ENCODE results near the gene OCSTAMP. TPM values are rescaled to one million over a fixed set of nuclear protein-coding genes. Genes with fewer than 3 reads are reported as not detected.

OCSTAMP gene
- total RNA-seq, 2 experiments from 2014 or later = not detected

DNA sequence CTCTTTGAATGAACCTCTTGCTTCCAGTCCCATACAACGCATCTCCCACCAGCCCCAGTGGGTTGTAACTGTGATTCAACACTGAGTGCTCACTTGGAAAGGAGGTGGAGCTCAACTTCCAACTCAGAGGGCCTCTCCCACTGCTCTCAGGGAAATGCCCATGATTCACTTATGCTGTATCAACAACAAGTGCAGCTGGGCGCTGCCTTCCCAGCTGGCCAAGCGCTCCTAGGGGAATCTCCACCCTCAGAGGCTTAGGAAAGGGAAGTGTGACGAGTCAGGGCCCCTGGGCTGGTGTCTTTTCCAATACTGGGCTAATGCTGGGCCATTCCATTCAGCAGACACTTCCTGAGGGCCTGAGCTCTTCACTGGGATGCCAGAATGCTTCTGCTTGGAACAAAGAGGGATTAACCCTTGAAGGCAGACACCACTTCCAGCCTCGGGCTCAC is 8.1 kb upstream of the OCSTAMP start:
- intact Hi-C loops (cut with micrococcal nuclease) = loop anchor here (1.0 to 10.0 kb wide), 5 partner anchors 13 to 1914 kb away; partner anchors contain the start of gene TP53RK
- DNase-seq = peak; percentile 84

DNA sequence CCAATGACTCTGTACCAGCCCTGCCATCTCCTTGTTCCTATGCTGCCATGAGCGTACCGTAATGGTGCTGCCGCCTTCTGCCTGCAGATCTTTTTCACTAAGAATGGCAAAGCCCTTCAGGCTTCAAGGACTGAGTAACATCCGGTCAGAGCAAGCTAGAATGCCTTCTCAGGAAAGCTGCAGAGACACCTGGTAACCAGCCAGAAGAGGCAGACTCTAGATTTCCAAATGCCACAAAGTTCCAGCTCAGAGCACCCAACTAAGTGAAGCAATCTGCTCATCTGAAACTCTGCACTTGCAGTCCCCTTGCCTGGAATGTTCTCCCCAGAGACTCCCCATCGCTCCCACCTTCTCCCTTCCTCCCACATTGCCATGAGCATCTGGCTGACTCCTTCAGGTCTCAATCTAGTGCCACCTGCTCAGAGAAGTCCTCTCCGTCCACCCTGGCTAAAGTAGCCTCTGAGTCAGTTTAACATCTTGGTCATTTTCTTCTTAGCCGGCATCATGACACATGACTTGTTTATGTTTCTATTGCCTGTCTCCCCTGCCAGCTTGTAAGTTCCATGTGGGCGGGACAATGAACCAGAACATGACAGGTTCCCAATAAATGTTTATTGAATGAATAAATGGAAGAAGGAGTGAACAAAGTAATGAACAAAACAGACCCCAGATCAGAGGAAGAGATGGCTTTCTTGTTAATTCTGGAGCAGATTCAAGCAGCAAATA is 6.9 kb upstream of the OCSTAMP start:
- intact Hi-C loops (cut with micrococcal nuclease) = loop anchor here (10.0 kb wide), 1 partner anchor 1913 kb away; no protein-coding TSS in a partner anchor
- Mint-ChIP-seq H3K27me3 (ENCODE audit: low read depth) (no peaks in the 10 kb centered on the region), H3K36me3 (ENCODE audit: low read depth) (no peaks in the 10 kb centered on the region), H3K4me3 (no peak overlapping the region), H3K4me1 (ENCODE audit: low read depth) (peaks cover 29% of the 10 kb centered on the region), H3K27ac (peak overlapping the region; percentile 32), H3K9me3 (no peaks in the 10 kb centered on the region)
- CTCF ChIA-PET = interaction anchor here (0.6 to 1.5 kb wide), 3 partner anchors 27 to 72 kb away, joined by 3 to 4 read pairs (median 3); no protein-coding TSS in a partner anchor
- DNase-seq = no peak

More for the DNA sequence above, 8.1 kb upstream of the OCSTAMP start:
- Mint-ChIP-seq H3K4me1 (ENCODE audit: low read depth) (peaks cover 18% of the 10 kb centered on the region), H3K27ac (peak overlapping the region; percentile 77), H3K9me3 (no peaks in the 10 kb centered on the region), H3K27me3 (ENCODE audit: low read depth) (no peaks in the 10 kb centered on the region), H3K36me3 (ENCODE audit: low read depth) (no peaks in the 10 kb centered on the region), H3K4me3 (no peak overlapping the region)
- CTCF ChIA-PET = interaction anchor here (0.8 to 1.5 kb wide), 3 partner anchors 14 to 73 kb away, joined by 3 to 4 read pairs (median 3); no protein-coding TSS in a partner anchor

DNA sequence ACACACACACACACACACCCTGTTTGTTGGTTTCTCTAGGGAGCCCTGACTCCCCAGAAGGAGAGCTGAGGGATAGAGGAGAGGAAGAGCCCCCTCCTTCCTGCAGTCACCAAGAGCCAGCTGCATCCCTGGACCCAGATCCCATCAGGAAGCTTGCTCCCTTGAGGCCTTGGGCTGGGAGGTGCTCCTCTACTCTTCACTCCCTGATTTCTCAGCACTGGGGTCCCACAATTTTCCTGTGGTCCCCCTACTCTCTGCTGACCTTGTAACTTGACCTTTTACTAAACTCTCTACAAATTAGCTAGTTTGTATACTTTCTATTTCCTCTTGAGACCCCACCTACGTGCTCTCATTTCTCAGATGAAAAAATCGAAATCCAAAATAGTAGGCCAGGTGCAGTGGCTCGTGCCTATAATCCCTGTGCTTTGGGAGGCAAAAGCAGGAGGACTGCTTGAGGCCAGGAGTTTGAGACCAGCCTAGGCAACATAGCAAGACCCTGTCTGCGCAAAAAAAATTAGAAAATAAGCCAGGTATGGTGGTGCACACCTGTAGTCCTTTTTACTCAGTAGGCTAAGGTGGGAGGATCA is 5.0 kb upstream of the OCSTAMP start:
- CTCF ChIA-PET = interaction anchor here (0.6 kb wide), 1 partner anchor 36 kb away, joined by 3 read pairs; no protein-coding TSS in a partner anchor
- no peak for DNase-seq

DNA sequence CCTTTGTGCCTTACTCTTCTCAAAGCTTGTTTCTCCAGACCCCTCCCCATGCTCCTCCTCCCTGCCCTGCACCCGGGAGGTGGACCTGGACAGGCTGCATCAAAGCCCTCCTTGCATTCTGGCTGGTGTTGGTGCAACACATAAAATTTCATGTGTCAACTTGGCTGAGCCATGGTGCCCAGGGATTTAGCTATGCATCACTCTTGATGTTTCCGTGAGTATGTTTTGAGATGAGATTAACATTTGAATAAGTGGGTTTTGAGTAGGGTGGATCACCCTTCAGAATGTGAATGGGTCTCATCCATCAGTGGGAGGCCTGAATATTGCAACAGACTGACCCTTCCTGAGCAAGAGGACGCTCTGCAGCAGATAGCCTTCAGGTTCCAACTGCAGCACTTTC is 4.4 kb upstream of the OCSTAMP start:
- no peak for DNase-seq
- H3K36me3 Mint-ChIP-seq (ENCODE audit: low read depth) = no peaks in the 10 kb centered on the region
- H3K4me1 Mint-ChIP-seq (ENCODE audit: low read depth) = peaks cover 33% of the 10 kb centered on the region
- no peaks in the 10 kb centered on the region for H3K9me3 Mint-ChIP-seq
- no peak overlapping the region for H3K27ac Mint-ChIP-seq
- intact Hi-C loops (cut with micrococcal nuclease) = loop anchor here (10.0 kb wide), 1 partner anchor 1910 kb away; no protein-coding TSS in a partner anchor
- H3K4me3 Mint-ChIP-seq = no peak overlapping the region
- CTCF ChIA-PET = no interaction called here
- H3K27me3 Mint-ChIP-seq (ENCODE audit: low read depth) = peaks cover 3% of the 10 kb centered on the region

More for the DNA sequence above, 5.0 kb upstream of the OCSTAMP start:
- Mint-ChIP-seq H3K36me3 (ENCODE audit: low read depth) (no peaks in the 10 kb centered on the region), H3K9me3 (no peaks in the 10 kb centered on the region), H3K4me1 (ENCODE audit: low read depth) (peaks cover 33% of the 10 kb centered on the region), H3K27me3 (ENCODE audit: low read depth) (peaks cover 2% of the 10 kb centered on the region), H3K27ac (no peak overlapping the region), H3K4me3 (no peak overlapping the region)
- intact Hi-C loops (cut with micrococcal nuclease) = loop anchor here (10.0 kb wide), 1 partner anchor 1911 kb away; no protein-coding TSS in a partner anchor

DNA sequence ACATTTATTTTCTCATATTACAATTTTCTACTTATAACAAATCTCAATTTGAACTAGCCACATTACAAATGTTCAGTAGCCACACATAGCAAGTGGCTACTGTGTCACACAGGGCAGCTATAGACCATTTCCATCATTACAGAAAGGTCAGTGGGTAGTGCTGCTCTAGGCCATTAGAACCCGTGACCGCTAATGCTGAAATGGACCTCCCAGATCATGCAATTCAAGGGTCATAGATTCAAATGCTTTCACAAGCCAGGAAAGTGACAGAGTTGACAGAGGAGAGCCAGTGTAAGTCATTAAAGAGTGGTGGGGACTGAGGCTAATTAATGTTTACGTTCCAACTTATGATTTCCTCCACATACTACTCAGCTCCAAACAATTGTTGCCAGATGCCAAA is 3.5 kb upstream of the OCSTAMP start:
- intact Hi-C loops (cut with micrococcal nuclease) = loop anchor here (1.0 to 10.0 kb wide), 2 partner anchors 41 to 1909 kb away; partner anchors contain the start of gene ZNF334
- Mint-ChIP-seq H3K9me3 (no peaks in the 10 kb centered on the region), H3K27ac (no peak overlapping the region), H3K27me3 (ENCODE audit: low read depth) (peaks cover 3% of the 10 kb centered on the region), H3K36me3 (ENCODE audit: low read depth) (no peaks in the 10 kb centered on the region), H3K4me3 (no peak overlapping the region), H3K4me1 (ENCODE audit: low read depth) (peaks cover 32% of the 10 kb centered on the region)
- CTCF ChIA-PET = no interaction called here
- no peak for DNase-seq

DNA sequence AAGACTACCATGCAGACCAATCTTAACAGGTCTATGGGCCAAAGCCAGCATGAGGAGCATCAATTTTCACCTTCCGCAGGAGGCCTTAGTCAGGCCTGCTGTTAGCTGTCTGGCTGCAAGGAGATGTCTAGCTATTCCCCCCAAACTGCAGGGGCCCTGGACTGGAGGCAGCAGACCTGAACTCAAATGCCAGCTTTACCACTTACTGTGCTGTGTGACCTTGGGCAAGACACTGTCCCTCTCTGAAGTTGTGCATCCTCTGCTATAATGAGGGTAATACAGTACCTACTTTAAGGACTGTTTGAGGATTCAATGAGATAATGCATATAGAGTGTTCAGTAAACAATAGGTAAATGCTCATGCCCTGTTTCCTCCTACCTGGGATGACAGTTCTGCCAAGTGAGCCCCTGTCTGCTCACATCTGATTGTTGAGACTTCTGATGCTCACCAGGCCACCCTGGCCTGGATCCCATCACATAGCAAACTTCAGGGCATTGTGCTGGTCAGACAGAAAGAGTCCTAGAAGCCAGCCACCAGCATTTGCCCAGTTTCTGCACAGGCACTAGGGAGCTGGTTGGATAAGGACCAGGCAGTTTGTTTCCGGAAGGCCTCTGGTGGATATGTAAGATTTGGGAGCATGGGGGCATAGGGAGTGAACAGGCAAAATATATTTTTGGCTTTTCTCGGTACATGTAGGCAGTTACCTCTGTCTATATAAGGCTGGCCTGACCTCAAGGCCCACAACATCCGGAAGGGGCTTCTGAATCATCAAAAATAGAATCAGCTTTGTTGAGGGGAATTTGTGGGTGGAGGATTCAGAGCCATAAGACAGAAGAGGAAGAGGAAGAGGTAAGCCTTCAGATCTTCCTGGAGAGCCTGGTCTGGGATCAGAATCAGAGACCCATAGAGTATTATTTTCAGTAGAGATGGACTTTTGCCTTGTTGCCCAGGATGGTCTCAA is 2.3 kb upstream of the OCSTAMP start:
- H3K4me1 Mint-ChIP-seq (ENCODE audit: low read depth) = peaks cover 20% of the 10 kb centered on the region
- peaks cover 3% of the 10 kb centered on the region for H3K27me3 Mint-ChIP-seq (ENCODE audit: low read depth)
- no peaks in the 10 kb centered on the region for H3K9me3 Mint-ChIP-seq
- peak; percentile 80 for DNase-seq
- CTCF ChIA-PET = interaction anchor here (1.0 to 1.5 kb wide), 3 partner anchors 9 to 12 kb away, joined by 3 to 4 read pairs (median 3); no protein-coding TSS in a partner anchor
- H3K27ac Mint-ChIP-seq = peak overlapping the region; percentile 65
- no peak overlapping the region for H3K4me3 Mint-ChIP-seq
- no peaks in the 10 kb centered on the region for H3K36me3 Mint-ChIP-seq (ENCODE audit: low read depth)
- intact Hi-C loops (cut with micrococcal nuclease) = loop anchor here (1.0 to 10.0 kb wide), 2 partner anchors 39 to 1908 kb away; partner anchors contain the start of gene ZNF334

DNA sequence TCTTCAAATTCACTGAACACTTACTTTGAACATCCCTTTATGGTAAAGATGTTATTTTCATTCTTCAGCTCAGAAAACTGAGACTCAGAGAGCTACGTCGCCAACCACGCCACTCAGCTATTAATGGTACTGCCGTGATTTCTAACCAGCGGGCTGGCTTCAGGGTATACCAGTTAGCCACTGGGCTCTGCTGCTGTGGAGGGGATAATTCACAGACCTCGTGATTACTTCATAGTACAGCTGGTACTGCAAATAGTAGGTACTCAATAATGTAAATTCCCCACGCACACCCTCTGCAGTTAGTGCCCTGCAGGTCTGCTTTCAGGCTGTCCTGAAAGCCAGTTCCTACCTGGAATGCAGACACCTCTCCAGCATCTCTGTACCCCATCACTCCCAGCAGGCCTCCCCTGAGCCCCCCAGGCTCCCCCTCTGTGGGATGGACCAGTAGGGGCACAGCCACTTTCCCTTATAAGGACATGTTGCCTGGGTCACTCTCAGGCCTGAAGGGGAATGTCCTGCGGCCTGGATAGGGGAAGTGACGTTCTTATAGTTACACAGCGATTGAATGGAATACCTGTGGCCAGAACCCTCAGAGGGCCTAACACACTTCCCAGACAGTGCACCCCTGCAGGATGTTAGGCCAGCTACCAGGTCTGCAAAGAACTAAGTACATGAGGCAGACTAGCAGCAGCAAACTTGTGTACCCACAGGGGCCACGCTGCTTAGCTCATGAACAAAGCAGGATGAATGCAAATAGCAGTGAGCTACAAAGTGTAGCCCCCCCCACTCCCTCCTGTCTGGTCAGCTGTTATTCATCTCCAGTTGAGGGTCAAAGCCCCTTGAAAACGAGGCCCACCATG is 1.3 kb upstream of the OCSTAMP start:
- intact Hi-C loops (cut with micrococcal nuclease) = loop anchor here (10.0 kb wide), 1 partner anchor 1907 kb away; no protein-coding TSS in a partner anchor
- H3K27ac Mint-ChIP-seq = no peak overlapping the region
- no peak for DNase-seq
- H3K27me3 Mint-ChIP-seq (ENCODE audit: low read depth) = peaks cover 3% of the 10 kb centered on the region
- CTCF ChIA-PET = interaction anchor here (0.6 to 1.5 kb wide), 5 partner anchors 10 to 205 kb away, joined by 3 to 4 read pairs (median 3); no protein-coding TSS in a partner anchor
- H3K4me1 Mint-ChIP-seq (ENCODE audit: low read depth) = peaks cover 15% of the 10 kb centered on the region
- no peaks in the 10 kb centered on the region for H3K9me3 Mint-ChIP-seq
- H3K36me3 Mint-ChIP-seq (ENCODE audit: low read depth) = no peaks in the 10 kb centered on the region
- H3K4me3 Mint-ChIP-seq = no peak overlapping the region

DNA sequence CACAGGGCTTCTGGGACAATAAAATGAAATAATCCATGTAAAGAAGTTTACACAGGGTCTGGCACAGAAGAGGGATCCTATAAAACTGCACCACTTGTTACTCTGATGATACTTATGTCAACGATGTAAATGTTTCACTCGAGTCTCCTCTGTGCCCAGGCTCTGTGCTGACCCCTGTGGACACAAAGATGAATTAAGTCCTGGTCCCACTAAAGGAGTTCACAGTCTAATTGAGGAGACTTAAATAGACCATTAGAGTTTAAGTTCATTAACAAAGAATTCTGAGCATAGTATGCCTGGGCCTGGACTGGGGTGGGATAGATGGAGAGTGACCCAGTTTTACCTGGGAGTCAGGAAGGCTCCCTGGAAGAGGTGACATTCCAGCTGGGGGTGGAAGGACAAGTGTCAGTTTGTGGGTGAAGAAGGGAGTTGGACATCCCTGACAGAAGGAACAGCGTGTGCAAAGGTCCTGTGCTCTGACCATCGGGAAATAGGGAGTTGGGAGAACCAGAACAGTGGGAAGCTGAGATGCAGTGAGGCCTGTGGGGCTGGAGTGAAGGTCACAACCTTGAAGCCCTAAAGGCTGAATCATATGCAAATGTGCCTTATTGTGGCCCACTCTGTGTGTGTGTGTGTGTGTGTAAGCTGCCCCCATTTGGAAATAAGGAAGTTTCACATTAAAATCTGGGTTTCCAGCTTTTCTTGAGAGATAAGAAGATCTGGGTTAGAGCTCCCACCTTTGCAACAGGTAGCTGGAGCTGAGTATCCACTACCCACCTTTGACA is 1.1 kb downstream of the OCSTAMP start:
- CTCF ChIA-PET = interaction anchor here (0.7 to 1.9 kb wide), 3 partner anchors 18 to 71 kb away, joined by 3 to 5 read pairs (median 4); no protein-coding TSS in a partner anchor
- Mint-ChIP-seq H3K36me3 (ENCODE audit: low read depth) (no peaks in the 10 kb centered on the region), H3K4me1 (ENCODE audit: low read depth) (peaks cover 22% of the 10 kb centered on the region), H3K9me3 (no peaks in the 10 kb centered on the region), H3K27ac (no peak overlapping the region), H3K4me3 (no peak overlapping the region), H3K27me3 (ENCODE audit: low read depth) (peaks cover 3% of the 10 kb centered on the region)
- DNase-seq = no peak
- intact Hi-C loops (cut with micrococcal nuclease) = loop anchor here (5.0 kb wide), 1 partner anchor 133 kb away; no protein-coding TSS in a partner anchor

DNA sequence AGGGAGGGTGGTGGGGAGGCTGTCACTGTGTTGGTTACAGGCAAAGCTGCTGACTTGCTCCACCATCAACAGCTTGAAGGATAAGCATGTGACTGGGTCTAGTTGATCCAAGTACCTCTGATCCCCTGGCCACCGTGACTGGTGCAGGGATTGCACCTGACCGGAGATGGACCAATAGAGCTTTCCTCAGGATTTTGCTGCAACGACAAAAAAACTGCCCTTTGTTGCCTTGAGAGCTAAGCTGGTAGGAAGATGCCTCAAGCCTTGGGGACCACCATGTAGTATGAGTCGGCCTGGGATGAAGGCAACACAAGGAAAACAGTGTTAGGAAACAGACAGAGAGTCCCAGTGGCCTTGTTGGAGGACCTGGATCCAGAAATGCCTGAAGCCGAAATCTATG is 1.8 kb downstream of the OCSTAMP start:
- DNase-seq = no peak
- H3K4me3 Mint-ChIP-seq = no peak overlapping the region
- CTCF ChIA-PET = interaction anchor here (1.9 kb wide), 1 partner anchor 25 kb away, joined by 4 read pairs; no protein-coding TSS in a partner anchor
- H3K36me3 Mint-ChIP-seq (ENCODE audit: low read depth) = no peaks in the 10 kb centered on the region
- H3K27me3 Mint-ChIP-seq (ENCODE audit: low read depth) = peaks cover 3% of the 10 kb centered on the region
- peaks cover 22% of the 10 kb centered on the region for H3K4me1 Mint-ChIP-seq (ENCODE audit: low read depth)
- intact Hi-C loops (cut with micrococcal nuclease) = loop anchor here (5.0 kb wide), 1 partner anchor 134 kb away; no protein-coding TSS in a partner anchor
- H3K27ac Mint-ChIP-seq = no peak overlapping the region
- H3K9me3 Mint-ChIP-seq = no peaks in the 10 kb centered on the region

DNA sequence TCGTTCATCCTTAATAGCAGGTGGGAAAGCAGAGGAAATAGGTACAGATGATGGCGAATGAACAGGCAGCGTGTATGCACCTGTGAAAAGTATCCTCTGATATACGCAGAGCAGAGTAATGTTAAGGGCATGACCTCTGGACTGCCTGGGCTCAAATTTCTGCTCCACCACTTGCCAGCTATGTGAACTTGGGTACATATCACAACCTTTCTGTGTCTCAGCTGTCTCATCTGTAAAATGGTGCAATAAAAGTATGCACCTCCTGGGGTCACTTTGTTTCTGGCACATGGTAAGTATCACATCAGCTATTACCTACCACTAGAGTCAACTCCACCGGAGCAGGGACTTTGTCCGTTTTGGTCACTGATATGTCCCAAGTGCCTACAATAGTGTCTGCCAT is 2.5 kb downstream of the OCSTAMP start:
- H3K9me3 Mint-ChIP-seq = no peaks in the 10 kb centered on the region
- CTCF ChIA-PET = no interaction called here
- no peaks in the 10 kb centered on the region for H3K36me3 Mint-ChIP-seq (ENCODE audit: low read depth)
- H3K27ac Mint-ChIP-seq = no peak overlapping the region
- peaks cover 4% of the 10 kb centered on the region for H3K27me3 Mint-ChIP-seq (ENCODE audit: low read depth)
- no peak for DNase-seq
- H3K4me1 Mint-ChIP-seq (ENCODE audit: low read depth) = peaks cover 17% of the 10 kb centered on the region
- H3K4me3 Mint-ChIP-seq = no peak overlapping the region
- intact Hi-C loops (cut with micrococcal nuclease) = loop anchor here (5.0 kb wide), 1 partner anchor 134 kb away; no protein-coding TSS in a partner anchor
